Large intestine (tissue), 3 donors: ENCODE data around the gene MAML2. TPM values are rescaled to one million over a fixed set of nuclear protein-coding genes. Genes with fewer than 3 reads are reported as not detected.

Experiments used
- DNase-seq, 2 donors: peaks; one replicate each; pipeline versions ENCODE4 v3.0.0 to v3.0.0-alpha.2; 2013
- H3K27ac ChIP-seq: one replicate; pipeline ENCODE4 v1.5.1; 2013; ENCODE audit warnings: low read length
- H3K27me3 ChIP-seq: 2 replicates; pipeline ENCODE4 v1.6.1; 2013; ENCODE audit warnings: low read length; ENCODE audit not compliant: control insufficient read depth, insufficient read depth
- H3K36me3 ChIP-seq: 2 replicates; pipeline ENCODE4 v1.6.1; 2013; ENCODE audit warnings: low read length; ENCODE audit not compliant: control insufficient read depth, insufficient read depth
- H3K4me1 ChIP-seq: one replicate; pipeline ENCODE4 v1.6.1; 2013; ENCODE audit warnings: low read length; ENCODE audit not compliant: control insufficient read depth, insufficient read depth
- H3K4me3 ChIP-seq: one replicate; pipeline ENCODE4 v1.5.1; 2013; ENCODE audit warnings: low read length
- H3K9me3 ChIP-seq: one replicate; pipeline ENCODE4 v1.6.1; 2013; ENCODE audit warnings: mild to moderate bottlenecking, low read depth, low read length, moderate library complexity; ENCODE audit not compliant: control insufficient read depth
- WGBS: methylation state at CpG from one replicate; pipeline ENCODE4 v1.1.5; 2013; ENCODE audit warnings: low lambda C conversion rate; ENCODE audit not compliant: insufficient coverage; 5-methylcytosine and 5-hydroxymethylcytosine counted together
- polyA plus RNA-seq: library from polyadenylated mRNA; unstranded; fragments of 120-200 nt; gene quantifications from one replicate; pipeline ENCODE4 v1.2.1, GENCODE V29; 2013

Gene MAML2
- polyA plus RNA-seq, 1 donor, result 11.2 TPM

DNA sequence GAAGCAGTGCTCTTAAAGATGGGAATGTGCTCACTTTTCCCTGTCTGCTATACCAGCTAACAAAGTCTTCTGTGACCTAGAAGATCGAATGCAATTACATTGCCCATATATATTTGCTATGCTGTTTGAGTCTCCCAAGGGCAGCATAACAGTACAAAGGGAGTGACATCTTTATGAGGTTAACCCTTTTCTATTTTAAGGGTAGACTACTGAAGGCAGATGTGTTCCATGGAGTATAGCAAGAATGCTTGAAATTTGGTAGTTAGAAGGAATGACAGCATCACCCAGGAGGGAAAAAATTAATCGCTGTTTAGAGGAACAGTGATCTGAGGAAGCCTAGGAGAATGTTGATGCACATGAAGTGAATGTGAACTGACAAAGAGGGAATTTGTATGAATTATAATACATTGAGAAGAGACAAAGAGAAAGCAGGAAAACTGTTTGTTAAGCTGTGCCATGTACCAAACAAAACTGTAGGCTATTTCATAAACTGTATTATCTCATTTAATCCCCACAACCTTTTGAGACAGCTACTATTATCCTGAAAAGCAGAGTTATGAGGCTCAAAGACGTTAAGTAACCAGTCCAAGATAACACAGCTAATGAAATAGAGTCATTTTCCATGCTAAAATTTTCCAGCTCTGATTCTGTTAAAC lies 13.0 kb downstream of the MAML2 start:
- Histone ChIP-seq H3K36me3 (no peaks in the 10 kb centered on the region), H3K9me3 (no peaks in the 10 kb centered on the region), H3K4me3 (no peak overlapping the region), H3K27ac (no peak overlapping the region), H3K4me1 (peaks cover 21% of the 10 kb centered on the region), H3K27me3 (no peaks in the 10 kb centered on the region)
- 100% methylated on average over 1 of the region's 3 CpGs for WGBS
- no peak for DNase-seq

- Histone ChIP-seq H3K27me3 (no peaks in the 10 kb centered on the region), H3K4me1 (peaks cover 22% of the 10 kb centered on the region), H3K4me3 (no peak overlapping the region), H3K36me3 (no peaks in the 10 kb centered on the region), H3K9me3 (no peaks in the 10 kb centered on the region), H3K27ac (no peak overlapping the region)
- 83% methylated on average over 1 of the region's 1 CpG for WGBS
- peak in 1 of 2 donors; percentile 22 for DNase-seq
These were observed 13.6 kb downstream of the MAML2 start for GRCh38 chr11:96329419-96329818.

- Histone ChIP-seq H3K4me1 (peaks cover 22% of the 10 kb centered on the region), H3K27ac (no peak overlapping the region), H3K36me3 (peaks cover 5% of the 10 kb centered on the region), H3K9me3 (no peaks in the 10 kb centered on the region), H3K4me3 (no peak overlapping the region), H3K27me3 (no peaks in the 10 kb centered on the region)
- DNase-seq, result peak in 1 of 2 donors; percentile 16
- WGBS, result 20% methylated on average over 2 of the region's 8 CpGs
These were observed 14.5 kb downstream of the MAML2 start for GRCh38 chr11:96328395-96329010.

- H3K27ac ChIP-seq, result no peak overlapping the region
These were observed 16.0 kb downstream of the MAML2 start for GRCh38 chr11:96326959-96327358.

GRCh38 chr11:96324912-96325311 lies 18.1 kb downstream of the MAML2 start:
- peaks cover 7% of the 10 kb centered on the region for H3K4me1 ChIP-seq
- WGBS, result no CpG with 5 or more reads among the region's 1 CpG

More at GRCh38 chr11:96326959-96327358, 16.0 kb downstream of the MAML2 start:
- 97% methylated on average over 5 of the region's 7 CpGs for WGBS
- no peak for DNase-seq
- H3K4me3 ChIP-seq, result no peak overlapping the region
- H3K4me1 ChIP-seq, result peaks cover 11% of the 10 kb centered on the region
- H3K27me3 ChIP-seq, result no peaks in the 10 kb centered on the region
- peaks cover 5% of the 10 kb centered on the region for H3K36me3 ChIP-seq
- no peaks in the 10 kb centered on the region for H3K9me3 ChIP-seq

GRCh38 chr11:96323642-96323985 lies 19.4 kb downstream of the MAML2 start:
- Histone ChIP-seq H3K9me3 (no peaks in the 10 kb centered on the region), H3K4me1 (peaks cover 3% of the 10 kb centered on the region), H3K27me3 (no peaks in the 10 kb centered on the region), H3K4me3 (no peak overlapping the region), H3K36me3 (peaks cover 5% of the 10 kb centered on the region), H3K27ac (no peak overlapping the region)
- DNase-seq, result no peak
- WGBS, result no CpG with 5 or more reads among the region's 6 CpGs

More at GRCh38 chr11:96324912-96325311, 18.1 kb downstream of the MAML2 start:
- Histone ChIP-seq H3K4me3 (no peak overlapping the region), H3K9me3 (no peaks in the 10 kb centered on the region), H3K27ac (no peak overlapping the region), H3K27me3 (no peaks in the 10 kb centered on the region), H3K36me3 (peaks cover 5% of the 10 kb centered on the region)
- no peak for DNase-seq

DNA sequence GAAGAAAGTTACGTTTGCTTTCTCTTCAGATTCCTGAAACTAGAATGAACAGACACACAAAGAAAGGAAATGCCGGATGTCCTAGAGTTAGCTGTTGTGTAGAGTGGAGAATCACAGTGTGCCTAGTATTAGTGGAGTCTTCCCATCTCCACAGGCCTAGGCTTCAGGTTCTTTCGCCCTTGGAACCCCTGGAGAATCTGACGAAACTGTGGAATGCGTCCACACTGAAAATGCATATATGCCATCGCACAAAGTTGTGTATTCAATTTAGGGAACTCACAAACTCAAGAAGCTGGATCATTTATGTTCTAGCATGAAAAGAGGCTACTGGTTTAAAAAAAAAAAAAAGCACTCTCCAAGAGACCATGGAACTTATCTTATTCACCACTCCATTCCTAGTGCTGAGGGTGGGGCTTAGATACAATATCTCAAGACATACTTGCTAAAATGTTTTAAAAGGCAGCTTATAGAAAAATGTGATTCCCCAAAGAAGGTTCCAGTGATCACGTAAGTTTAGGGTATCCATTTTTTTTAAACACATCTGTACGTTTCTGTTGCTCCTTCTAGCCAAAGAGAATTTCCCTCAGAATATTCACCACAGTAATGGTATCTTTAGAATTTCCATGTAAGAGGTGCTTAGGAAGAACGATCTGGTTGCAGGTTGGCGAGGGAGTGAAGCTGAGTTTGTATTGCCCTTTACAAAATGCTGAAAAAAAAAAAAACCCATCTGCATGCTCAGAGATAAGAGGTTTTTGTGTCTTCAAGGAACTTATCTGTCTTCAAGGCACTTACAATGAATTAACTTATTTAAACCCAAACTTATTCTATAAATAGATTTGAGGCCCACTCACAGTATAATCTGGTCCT lies 20.0 kb downstream of the MAML2 start:
- peaks cover 3% of the 10 kb centered on the region for H3K4me1 ChIP-seq
- no peak overlapping the region for H3K4me3 ChIP-seq
- H3K9me3 ChIP-seq, result no peaks in the 10 kb centered on the region
- 91% methylated on average over 5 of the region's 10 CpGs for WGBS
- no peaks in the 10 kb centered on the region for H3K27me3 ChIP-seq
- no peak for DNase-seq
- H3K27ac ChIP-seq, result no peak overlapping the region
- H3K36me3 ChIP-seq, result peaks cover 5% of the 10 kb centered on the region

- peaks cover 7% of the 10 kb centered on the region for H3K36me3 ChIP-seq
- no peak for DNase-seq
- no peaks in the 10 kb centered on the region for H3K27me3 ChIP-seq
- 100% methylated on average over 1 of the region's 5 CpGs for WGBS
- H3K4me1 ChIP-seq, result peaks cover 3% of the 10 kb centered on the region
- H3K4me3 ChIP-seq, result no peak overlapping the region
- H3K9me3 ChIP-seq, result no peaks in the 10 kb centered on the region
- H3K27ac ChIP-seq, result no peak overlapping the region
These were observed 21.9 kb downstream of the MAML2 start for GRCh38 chr11:96321091-96321490.

DNA sequence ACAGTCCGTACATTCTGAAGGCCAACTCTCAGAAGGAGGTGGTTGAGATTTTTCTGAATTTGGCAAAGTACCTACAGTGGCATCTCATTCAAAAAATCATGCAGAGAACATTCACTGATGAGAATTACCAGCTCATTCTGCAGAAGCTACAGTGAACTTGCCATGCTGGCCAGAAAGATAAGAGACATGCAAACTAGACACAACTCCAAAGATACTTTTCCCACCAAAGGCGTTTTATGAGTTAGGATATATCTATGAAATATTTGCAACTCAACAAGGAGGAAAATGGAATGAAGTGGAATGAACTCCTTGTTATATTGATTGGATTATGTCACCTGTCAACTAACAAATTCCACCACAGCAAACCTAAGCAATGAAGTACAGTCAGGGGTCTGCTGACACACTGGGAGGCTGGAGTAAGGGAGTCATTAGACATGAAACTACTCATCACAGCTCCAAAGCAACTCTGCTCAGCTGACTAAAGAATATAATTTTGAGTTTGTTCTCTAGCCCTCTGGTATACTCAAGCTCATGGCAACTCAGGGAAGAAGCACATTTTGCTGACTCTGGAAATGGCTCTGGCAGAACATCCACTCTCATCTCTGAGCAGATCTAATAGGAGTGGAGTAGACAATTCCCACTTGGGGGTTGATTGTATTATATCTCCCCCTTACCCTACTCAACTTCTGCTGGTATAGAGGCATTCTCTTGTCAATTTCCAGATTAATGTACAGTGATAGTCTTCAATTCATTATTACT lies 22.9 kb downstream of the MAML2 start:
- H3K27ac ChIP-seq, result no peak overlapping the region
- no peaks in the 10 kb centered on the region for H3K27me3 ChIP-seq
- WGBS, result 100% methylated on average over 1 of the region's 2 CpGs
- DNase-seq, result no peak
- peaks cover 7% of the 10 kb centered on the region for H3K36me3 ChIP-seq
- no peaks in the 10 kb centered on the region for H3K9me3 ChIP-seq
- H3K4me3 ChIP-seq, result no peak overlapping the region
- H3K4me1 ChIP-seq, result peaks cover 2% of the 10 kb centered on the region

DNA sequence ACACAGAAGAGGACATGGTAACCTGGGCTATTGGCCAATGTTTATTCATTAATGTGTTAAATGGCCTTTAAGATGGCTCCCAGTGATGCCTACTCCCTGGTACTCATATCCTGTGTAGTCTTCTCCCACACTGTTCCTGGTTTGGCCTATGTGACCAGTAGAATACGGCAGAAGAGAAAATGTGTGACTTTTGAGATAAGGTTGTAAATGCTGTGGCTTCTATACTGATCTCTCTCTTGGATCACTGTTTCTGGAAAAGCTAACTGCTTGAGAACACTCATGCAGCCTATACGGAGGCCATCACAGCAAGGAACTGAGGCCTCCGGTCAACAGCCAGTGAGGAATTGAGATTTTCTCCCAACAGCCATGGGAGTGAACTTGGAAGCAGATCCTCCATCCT lies 24.1 kb downstream of the MAML2 start:
- DNase-seq, result no peak
- no peak overlapping the region for H3K27ac ChIP-seq
- H3K9me3 ChIP-seq, result no peaks in the 10 kb centered on the region
- H3K4me3 ChIP-seq, result no peak overlapping the region
- WGBS, result no CpG with 5 or more reads among the region's 3 CpGs
- H3K27me3 ChIP-seq, result no peaks in the 10 kb centered on the region
- peaks cover 12% of the 10 kb centered on the region for H3K4me1 ChIP-seq
- peaks cover 5% of the 10 kb centered on the region for H3K36me3 ChIP-seq
